Islet of Langerhans (tissue), 1 donor: ENCODE results near the gene PSME3.
"Not testable (repeated sequence)": the region's sequence is repeated elsewhere in the genome, so short reads cannot be mapped to it uniquely, and the experiment has no call there.

Experiments used
- FAIRE-seq: peaks from one replicate; lab custom pipeline; 2011; peaks lifted over from hg19 to GRCh38; lab: Jason Lieb, UNC

The PSME3 gene

DNA sequence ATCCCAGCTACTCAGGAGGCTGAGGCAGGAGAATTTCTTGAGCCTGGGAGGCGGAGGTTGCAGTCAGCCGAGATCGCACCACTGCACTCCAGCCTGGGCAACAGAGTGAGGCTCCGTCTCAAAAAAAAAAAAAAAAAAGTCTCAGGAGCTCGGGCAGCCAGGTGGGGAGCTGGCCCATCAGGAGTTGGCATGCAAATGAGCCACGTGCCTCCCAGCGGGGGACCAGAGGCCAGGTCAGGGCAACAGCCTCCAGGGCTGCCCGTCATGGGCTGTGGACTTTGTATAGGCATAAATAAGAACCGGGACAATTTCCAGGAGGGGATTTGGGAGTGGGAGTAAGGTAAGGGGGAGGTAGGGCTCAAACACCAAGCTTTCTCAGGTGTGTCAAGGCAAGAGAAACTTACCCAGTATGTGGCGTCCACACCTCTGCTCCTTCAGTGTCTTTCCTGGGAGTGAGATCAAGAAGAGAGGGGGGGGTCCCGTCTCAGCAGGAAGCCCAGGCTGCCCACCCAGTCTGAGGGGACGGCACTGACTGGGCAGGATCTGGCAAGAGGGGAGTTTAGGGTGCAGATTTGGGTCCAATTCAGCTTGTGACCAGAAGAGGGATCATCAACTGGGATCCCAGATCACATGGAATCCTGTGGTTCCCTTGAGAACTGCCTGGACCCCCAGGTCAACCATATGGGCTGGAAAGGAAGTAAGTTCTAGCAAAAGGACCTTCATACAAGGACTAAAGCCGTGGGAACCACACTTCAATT, 45.1 kb downstream of the PSME3 start:
- FAIRE-seq = no peak

- FAIRE-seq = no peak
Observed at GRCh38 chr17:42878924-42879595, 45.9 kb downstream of the PSME3 start.

DNA sequence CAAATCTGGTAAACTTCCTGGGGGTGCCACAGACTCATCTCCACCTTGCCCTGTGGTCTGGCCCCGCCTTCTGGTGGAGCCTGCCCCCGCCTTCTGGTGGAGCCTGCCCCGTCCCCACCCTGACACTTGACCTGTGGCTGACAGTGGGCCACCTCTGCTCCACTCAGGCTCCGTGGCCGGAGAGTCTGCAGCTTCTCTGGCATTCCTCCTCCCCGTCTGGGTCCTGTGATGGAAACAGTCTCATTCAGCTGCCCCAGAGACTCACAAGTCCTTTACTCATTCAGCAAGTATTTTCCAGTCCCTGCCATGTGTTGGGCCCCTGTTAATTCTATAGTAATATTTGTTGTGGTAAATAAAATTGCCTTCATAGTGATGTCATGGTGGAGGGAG, 46.4 kb downstream of the PSME3 start:
- FAIRE-seq = no peak

GRCh38 chr17:42880776-42881310, 47.6 kb downstream of the PSME3 start:
- FAIRE-seq = no peak

- FAIRE-seq = not testable (repeated sequence)
Observed at GRCh38 chr17:42881706-42882105, 48.5 kb downstream of the PSME3 start.

GRCh38 chr17:42882166-42882565, 49.0 kb downstream of the PSME3 start:
- FAIRE-seq = no peak

DNA sequence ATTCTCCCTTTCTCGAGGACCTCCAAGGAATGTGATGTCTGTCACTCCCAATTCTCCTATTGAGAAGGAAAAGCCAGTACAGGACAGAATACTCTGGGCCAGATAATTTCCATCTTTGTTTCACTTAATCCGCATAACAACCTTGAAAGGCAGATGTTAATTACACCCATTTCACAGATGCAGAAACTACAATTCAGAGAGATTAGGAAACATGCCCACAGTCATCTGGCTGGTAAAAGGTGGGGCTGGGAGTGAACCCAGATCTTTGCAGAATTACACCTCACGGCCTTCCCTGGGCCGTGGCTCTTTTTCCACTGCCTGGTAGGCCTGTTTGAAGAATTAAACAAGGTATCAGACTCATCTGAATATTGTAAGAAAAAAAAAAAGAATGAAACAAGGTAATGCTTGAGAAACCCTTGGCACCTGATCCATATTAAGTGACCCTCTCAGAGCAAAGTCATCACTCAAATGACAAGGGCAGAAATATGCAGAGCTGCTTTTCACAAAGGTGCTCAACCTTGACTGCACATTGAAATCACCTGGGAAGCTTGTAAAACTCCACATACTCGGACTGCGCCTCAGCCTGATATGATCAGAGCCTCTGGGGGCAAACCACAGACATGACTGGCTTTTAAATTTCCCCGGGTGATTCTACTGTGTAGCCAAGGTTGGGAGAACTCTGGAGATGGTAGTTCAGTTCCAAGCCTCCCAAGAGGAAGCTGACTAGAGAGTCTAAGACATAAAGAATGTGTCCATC, 50.8 kb downstream of the PSME3 start:
- no peak for FAIRE-seq

DNA sequence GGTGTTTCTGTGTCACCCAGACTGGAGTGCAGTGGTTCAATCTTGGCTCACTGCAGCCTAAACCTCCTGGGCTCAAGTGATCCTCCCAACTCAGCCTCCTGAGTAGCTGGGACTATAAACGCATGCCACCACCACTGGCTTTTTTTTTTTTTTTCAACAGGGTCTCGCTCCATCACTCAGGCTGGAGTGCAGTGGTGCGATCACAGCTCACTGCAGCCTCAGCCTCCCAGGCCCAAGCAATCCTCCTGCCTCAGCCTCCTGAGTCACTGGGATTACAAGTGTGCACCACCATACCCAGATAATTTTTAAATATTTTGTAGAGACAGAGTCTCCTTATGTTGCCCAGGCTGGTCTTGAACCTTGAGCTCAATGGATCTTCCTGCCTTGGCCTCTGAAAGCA, 52.6 kb downstream of the PSME3 start:
- not testable (repeated sequence) for FAIRE-seq

DNA sequence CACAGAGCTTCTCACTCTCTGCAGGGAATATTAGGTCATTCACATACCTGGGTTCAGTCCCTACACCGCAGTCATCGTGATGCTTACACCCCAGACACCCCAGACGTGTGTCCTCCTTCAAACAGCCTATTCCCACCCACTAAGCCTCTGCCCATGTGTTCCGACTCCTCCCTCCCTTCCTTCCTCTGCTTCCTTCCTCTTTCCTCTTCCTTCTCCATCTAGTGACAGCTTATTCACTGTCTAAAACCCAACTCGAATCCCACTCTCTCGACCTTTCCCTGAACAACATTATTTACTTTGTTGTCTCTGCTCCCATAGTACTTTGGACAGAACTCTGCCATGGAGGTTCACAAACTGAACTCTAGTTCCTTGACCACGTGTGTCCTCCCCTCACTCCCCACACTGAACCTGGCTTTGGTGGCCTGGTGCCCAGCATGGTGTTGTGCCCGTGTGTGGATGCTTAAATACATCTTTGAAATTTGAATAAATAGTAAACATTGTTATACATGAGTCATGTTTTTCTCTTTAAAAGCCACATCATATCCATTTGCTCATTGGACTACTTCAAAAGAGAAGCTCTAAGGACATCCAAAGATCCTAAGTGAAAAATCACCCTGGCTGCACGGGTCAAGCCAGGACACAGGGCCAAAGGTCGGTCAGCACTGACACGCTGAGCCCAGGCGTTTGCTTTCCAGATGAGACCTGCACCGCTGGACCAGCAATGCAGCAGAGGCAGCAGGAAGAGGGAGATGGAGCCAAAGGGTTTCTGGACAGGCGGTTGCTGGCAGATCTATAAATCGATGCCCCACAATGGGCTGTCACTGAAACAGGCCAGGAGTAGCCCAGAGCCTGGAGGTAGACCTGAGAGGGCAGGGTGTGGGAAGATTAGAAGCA, 53.3 kb downstream of the PSME3 start:
- FAIRE-seq = no peak

DNA sequence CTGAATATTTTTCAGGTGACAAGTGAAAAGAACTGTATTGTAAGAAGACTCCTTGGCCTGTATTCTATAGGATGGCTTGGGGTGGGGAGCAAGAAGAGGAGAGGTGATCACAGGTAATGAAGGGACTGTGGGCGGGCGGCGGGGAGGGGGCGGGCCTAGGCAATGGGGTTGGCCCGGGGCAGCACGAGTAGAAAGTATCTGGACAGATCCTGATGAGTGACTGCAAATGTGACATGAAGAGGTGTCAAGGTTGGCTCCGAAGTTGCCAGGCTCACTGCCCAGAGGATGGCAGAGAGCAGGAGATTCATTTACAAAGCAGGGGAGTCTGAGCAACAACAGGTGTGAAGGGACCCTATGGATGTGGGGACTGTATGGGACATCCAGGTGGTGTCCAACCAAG, 56.6 kb downstream of the PSME3 start:
- no peak for FAIRE-seq

GRCh38 chr17:42891539-42892152, 58.4 kb downstream of the PSME3 start:
- no peak for FAIRE-seq

DNA sequence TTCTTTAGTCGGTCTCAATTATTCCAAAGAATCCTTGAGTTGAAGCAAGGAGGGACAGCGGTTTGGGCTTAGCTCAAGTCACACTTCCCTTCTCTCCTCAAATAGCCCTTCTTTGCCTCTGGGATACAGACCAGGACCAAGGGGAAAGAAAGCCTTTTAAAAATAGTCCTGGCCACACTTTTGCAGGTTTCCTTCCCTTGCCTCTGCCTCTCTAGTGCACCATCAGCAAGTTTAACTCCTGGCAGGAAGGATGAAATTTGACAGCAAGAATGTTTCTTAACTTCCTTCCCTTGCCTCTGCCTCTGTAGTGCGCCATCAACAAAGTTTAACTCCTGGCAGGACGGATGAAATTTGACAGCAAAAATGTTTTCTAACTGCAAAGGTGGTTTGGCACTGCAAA, 60.2 kb downstream of the PSME3 start:
- no peak for FAIRE-seq
